Upper lobe of left lung (tissue), 6 donors: ENCODE measurements around the gene CASR. TPM values are rescaled to one million over a fixed set of nuclear protein-coding genes. Genes with fewer than 3 reads are reported as not detected.

ENCODE experiments used
- ATAC-seq, 2 donors: fragments of 200-7000 bp; cut with Tn5 transposase; one replicate each; pipeline ENCODE4 v1.9.1; 2022; ENCODE audit warnings: mild to moderate bottlenecking in 2 of 2, moderate library complexity in 2 of 2; ENCODE audit not compliant: low FRiP score in 2 of 2
- DNase-seq, 2 donors: peaks; one replicate each; pipeline ENCODE4 v3.0.0-alpha.2; 2019 to 2020
- H3K27ac ChIP-seq, 4 donors: fragments of 200-600 bp; sonication (generic); one replicate each; pipeline ENCODE4 v1.5.1; 2016 to 2019
- H3K27me3 ChIP-seq, 4 donors: fragments of 200-600 bp; sonication (generic); one replicate each; pipeline ENCODE4 v1.5.1; 2017 to 2019
- H3K36me3 ChIP-seq, 4 donors: fragments of 200-600 bp; sonication (generic); one replicate each; pipeline ENCODE4 v1.5.1; 2016 to 2019
- H3K4me1 ChIP-seq, 4 donors: fragments of 200-600 bp; sonication (generic); one replicate each; pipeline ENCODE4 v1.5.1; 2018 to 2019
- H3K4me3 ChIP-seq, 4 donors: fragments of 200-600 bp; sonication (generic); one replicate each; pipeline ENCODE4 v1.5.1; 2017 to 2019; ENCODE audit warnings: mild to moderate bottlenecking in 2 of 4, moderate library complexity in 1 of 4
- H3K9me3 ChIP-seq, 4 donors: fragments of 200-600 bp; sonication (generic); one replicate each; pipeline ENCODE4 v1.5.1; 2018 to 2019
- CTCF ChIP-seq, 6 experiments: fragments of 450-650 bp in 4 of 6; fragments of 200-600 bp in 2 of 6; sonication (generic) in 2 of 6; IDR thresholded peaks; one replicate each; pipeline ENCODE4 v1.5.1; 2016 to 2019; ENCODE audit warnings: antibody characterized with exemption in 6 of 6
- EP300 ChIP-seq, 4 donors: sonication (generic); formaldehyde crosslinking; IDR thresholded peaks; one replicate each; pipeline ENCODE4 v1.5.1; 2017; ENCODE audit warnings: antibody characterized with exemption in 4 of 4, control low read depth in 2 of 4
- POLR2A ChIP-seq, 4 donors: fragments of 450-650 bp; IDR thresholded peaks; one replicate each; pipeline ENCODE4 v1.5.1; 2016 to 2017; ENCODE audit warnings: antibody characterized with exemption in 4 of 4, mild to moderate bottlenecking in 2 of 4
- POLR2AphosphoS5 ChIP-seq, 2 donors: sonication (generic); formaldehyde crosslinking; IDR thresholded peaks; one replicate each; pipeline ENCODE4 v1.5.1; 2017; ENCODE audit warnings: antibody characterized with exemption in 2 of 2
- WGBS, 2 donors: methylation state at CpG; one replicate each; pipeline ENCODE4 v1.1.5; 2017 to 2018; 5-methylcytosine and 5-hydroxymethylcytosine counted together
- total RNA-seq, 6 donors: library from RNA; depleted of rRNA in 4 of 6; stranded (reverse); fragments of >200 nt in 4 of 6; gene quantifications; one replicate each; pipeline versions ENCODE4 v1.1.0 to v1.2.1, GENCODE V29; 2016 to 2021
- donor health status: DM: no; HTN: no; CAD: no; lungs with moderate emphysema.
- donor health status: DM: no; HTN: yes; CAD: no; lungs with severe emphysema.

The CASR gene
- total RNA-seq, 6 donors from 2014 or later, result 0.10 TPM; not detected in 5

- Histone ChIP-seq H3K9me3 (no peaks in the 10 kb centered on the region), H3K4me3 (no peak overlapping the region), H3K27me3 (no peaks in the 10 kb centered on the region), H3K36me3 (no peaks in the 10 kb centered on the region), H3K4me1 (no peaks in the 10 kb centered on the region), H3K27ac (no peak overlapping the region)
- no peak for ATAC-seq
- no peak for DNase-seq
- no peak for TF ChIP-seq POLR2AphosphoS5 (IDR thresholded peaks at IDR 0.05)
- WGBS, 2 donors, result 54 to 88% methylated on average over 1 of the region's 1 CpG
These were observed 85.0 kb downstream of the CASR start for GRCh38 chr3:122268257-122269024.

- WGBS, 2 donors, result 77 to 82% methylated on average over 2 of the region's 2 CpGs
- H3K36me3 ChIP-seq, result no peaks in the 10 kb centered on the region
- no peak overlapping the region for H3K27ac ChIP-seq
- no peaks in the 10 kb centered on the region for H3K9me3 ChIP-seq
- no peaks in the 10 kb centered on the region for H3K4me1 ChIP-seq
- no peaks in the 10 kb centered on the region for H3K27me3 ChIP-seq
- ATAC-seq, result no peak
- no peak overlapping the region for H3K4me3 ChIP-seq
- no peak for TF ChIP-seq EP300 (IDR thresholded peaks at IDR 0.05)
- no peak for TF ChIP-seq POLR2AphosphoS5 (IDR thresholded peaks at IDR 0.05)
- TF ChIP-seq CTCF (IDR thresholded peaks at IDR 0.05), result no peak
- TF ChIP-seq POLR2A (IDR thresholded peaks at IDR 0.05), result no peak
- no peak for DNase-seq
These were observed 85.6 kb downstream of the CASR start for GRCh38 chr3:122269045-122269444.

GRCh38 chr3:122271246-122271898, 87.9 kb downstream of the CASR start:
- ATAC-seq (no peak), DNase-seq (no peak)
- no peak for TF ChIP-seq POLR2AphosphoS5 (IDR thresholded peaks at IDR 0.05)
- no peak for TF ChIP-seq POLR2A (IDR thresholded peaks at IDR 0.05)
- no peak for TF ChIP-seq CTCF (IDR thresholded peaks at IDR 0.05)
- no peak for TF ChIP-seq EP300 (IDR thresholded peaks at IDR 0.05)
- 43 to 59% methylated on average over 3 of the region's 3 CpGs for WGBS, 2 donors
- no peaks in the 10 kb centered on the region for H3K36me3 ChIP-seq
- H3K4me1 ChIP-seq, result no peaks in the 10 kb centered on the region
- no peaks in the 10 kb centered on the region for H3K9me3 ChIP-seq
- H3K4me3 ChIP-seq, result no peak overlapping the region
- H3K27me3 ChIP-seq, result no peaks in the 10 kb centered on the region
- no peak overlapping the region for H3K27ac ChIP-seq

- Histone ChIP-seq H3K4me3 (no peak overlapping the region), H3K4me1 (no peaks in the 10 kb centered on the region), H3K9me3 (no peaks in the 10 kb centered on the region), H3K36me3 (no peaks in the 10 kb centered on the region), H3K27ac (no peak overlapping the region), H3K27me3 (no peaks in the 10 kb centered on the region)
- no peak for ATAC-seq
- TF ChIP-seq POLR2AphosphoS5 (IDR thresholded peaks at IDR 0.05) (no peak), POLR2A (IDR thresholded peaks at IDR 0.05) (no peak), CTCF (IDR thresholded peaks at IDR 0.05) (no peak), EP300 (IDR thresholded peaks at IDR 0.05) (no peak)
- DNase-seq, result no peak
These were observed 89.4 kb downstream of the CASR start for GRCh38 chr3:122272879-122273278.

GRCh38 chr3:122273498-122273897, 90.0 kb downstream of the CASR start:
- DNase-seq, result no peak
- TF ChIP-seq EP300 (IDR thresholded peaks at IDR 0.05), result no peak
- no peak for TF ChIP-seq POLR2AphosphoS5 (IDR thresholded peaks at IDR 0.05)
- TF ChIP-seq POLR2A (IDR thresholded peaks at IDR 0.05), result no peak
- no peak for TF ChIP-seq CTCF (IDR thresholded peaks at IDR 0.05)
- WGBS, 2 donors, result 55 to 71% methylated on average over 2 of the region's 2 CpGs
- H3K4me1 ChIP-seq, result no peaks in the 10 kb centered on the region
- H3K27me3 ChIP-seq, result no peaks in the 10 kb centered on the region
- H3K27ac ChIP-seq, result no peak overlapping the region
- peak in 1 of 2 donors; percentile 19 for ATAC-seq
- no peaks in the 10 kb centered on the region for H3K36me3 ChIP-seq
- H3K9me3 ChIP-seq, result no peaks in the 10 kb centered on the region
- no peak overlapping the region for H3K4me3 ChIP-seq
